ENCODE data around the gene SBF2.
A peak's percentile ranks its signal among the peaks of the same experiment; 100 is the strongest.

SBF2 gene

DNA sequence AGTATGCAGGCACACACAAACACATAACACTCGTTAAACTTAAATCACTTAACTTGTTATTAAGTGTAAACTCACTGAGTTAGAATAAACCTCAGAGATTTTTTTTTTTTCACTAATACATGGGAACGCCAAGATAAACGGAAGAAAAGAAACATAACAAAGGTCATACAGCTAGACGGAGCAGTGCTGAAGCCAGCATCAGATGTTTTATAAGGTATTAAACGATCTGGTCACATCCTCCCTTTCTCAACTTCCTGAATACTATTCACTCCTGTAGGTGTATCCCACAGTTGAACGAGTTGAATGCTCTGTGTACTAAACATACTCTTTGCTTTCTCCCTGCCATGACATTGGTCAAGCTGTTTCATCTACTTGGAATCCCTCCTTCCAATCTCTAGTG lies 418.2 kb downstream of the SBF2 start:
- DNase-seq: no peak

DNA sequence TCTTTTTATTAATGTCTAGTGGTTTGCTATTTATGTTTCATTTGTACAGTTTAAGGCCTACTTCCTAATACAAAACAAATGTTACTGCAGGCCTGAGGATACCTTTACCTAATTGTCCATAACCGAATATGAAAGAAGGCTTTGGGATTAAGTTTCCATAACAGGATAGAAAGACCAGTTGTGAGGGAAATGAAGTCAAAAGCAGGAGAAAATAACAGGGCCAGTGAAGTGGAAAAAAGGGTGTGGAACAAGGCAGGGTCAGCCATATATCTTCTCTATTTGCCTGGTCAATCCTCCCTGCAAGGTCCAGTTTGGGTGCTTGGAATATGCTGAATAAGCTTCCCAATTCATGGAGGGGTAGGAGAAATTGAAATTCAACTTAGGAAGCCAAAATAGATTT lies 418.6 kb downstream of the SBF2 start:
- DNase-seq: no peak

DNA sequence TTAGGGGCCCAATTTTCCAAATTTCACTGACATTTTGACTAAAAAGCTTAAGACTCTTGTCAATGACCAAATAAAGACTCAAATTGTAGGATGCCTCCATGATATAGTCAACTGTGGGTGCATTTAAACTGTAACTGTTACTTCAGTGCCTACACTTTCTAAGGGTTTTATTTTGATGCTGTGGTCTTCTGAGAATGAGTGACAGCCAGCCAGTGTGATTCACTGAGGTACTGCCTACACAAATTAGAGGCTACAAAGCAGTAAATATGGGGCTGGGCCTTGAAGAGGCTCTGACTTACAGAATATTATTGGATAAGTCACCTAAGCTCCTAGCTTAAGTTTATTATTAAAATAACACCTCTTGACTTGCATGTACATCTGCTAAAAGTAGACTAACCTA lies 419.6 kb downstream of the SBF2 start:
- DNase-seq: no peak

DNA sequence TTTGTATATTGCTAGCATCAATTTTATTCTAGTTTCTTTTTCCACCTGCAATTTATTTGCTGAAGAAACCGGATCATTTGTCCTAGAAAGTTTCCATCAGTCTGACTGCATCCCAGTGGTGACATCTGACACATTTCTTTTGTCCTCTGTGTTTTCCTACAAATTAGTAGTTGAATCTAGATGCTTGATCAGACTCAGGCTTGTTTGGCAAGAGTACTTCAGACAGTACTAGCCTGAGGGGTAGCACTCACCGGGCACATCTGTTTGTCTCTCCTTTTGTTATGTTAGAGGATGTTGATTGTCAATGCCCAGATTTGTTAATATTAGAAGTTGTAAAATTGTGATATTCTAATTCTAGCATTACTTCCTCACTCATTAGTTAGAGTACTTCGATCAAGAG lies 425.4 kb downstream of the SBF2 start:
- no peak for DNase-seq

DNA sequence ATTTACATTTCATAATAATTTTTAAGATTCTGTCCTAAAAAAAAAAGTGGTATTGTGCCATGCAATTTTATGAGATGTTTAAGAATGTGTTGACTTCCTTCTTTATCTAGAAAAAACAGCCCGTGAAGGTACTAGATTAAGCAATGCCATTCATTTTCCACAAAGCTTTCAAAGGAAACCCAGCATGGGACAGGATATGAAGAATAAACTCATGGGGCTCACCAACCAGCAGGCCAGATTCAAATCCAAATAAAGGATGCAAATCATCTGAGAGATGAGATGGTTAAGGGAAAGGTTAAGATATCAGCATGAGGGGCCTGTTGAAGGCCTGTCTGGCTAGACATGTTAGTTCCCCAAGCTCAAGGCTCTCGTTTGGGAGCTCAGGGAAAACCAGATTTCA lies 431.0 kb downstream of the SBF2 start:
- no peak for DNase-seq

DNA sequence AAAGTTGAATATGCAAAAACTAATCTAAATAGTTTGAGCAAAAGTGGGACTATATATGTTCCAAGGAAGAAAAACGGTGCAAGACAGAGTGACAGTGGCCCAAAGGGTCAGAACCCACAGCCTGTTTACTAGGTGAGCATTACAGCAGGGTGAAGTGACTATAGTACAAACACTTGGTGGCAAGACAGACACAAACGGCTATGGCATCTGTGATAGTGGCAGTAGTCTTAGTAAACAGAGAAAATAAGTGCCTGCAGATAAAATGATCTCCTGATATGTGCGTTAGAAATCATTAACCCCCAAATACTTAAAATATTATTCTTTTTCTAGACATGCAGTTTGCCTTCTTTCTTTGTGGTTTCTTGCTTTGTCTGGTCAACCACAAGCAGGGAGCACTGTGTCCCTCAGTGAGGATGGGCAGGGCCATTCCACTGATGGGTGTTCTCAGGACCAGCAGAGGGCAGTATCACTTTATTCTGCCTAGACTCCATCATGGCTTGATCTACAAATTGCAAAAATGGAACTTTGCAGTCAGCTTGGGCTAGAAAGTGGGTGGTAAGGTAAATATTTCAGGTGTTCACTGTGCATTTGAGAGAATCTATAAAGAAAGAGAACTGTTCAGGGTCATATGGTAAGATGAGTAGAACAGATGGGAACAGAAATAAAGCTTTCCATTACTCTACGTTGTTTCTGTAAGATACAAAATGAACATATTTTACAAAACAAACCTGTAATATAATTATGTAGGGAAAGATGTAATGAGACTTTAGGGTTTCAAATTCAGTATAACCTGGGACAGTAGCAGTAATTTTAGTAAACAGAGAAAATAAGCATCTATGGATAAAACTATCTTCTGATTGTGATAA lies 431.9 kb downstream of the SBF2 start:
- DNase-seq: peak; percentile 39

DNA sequence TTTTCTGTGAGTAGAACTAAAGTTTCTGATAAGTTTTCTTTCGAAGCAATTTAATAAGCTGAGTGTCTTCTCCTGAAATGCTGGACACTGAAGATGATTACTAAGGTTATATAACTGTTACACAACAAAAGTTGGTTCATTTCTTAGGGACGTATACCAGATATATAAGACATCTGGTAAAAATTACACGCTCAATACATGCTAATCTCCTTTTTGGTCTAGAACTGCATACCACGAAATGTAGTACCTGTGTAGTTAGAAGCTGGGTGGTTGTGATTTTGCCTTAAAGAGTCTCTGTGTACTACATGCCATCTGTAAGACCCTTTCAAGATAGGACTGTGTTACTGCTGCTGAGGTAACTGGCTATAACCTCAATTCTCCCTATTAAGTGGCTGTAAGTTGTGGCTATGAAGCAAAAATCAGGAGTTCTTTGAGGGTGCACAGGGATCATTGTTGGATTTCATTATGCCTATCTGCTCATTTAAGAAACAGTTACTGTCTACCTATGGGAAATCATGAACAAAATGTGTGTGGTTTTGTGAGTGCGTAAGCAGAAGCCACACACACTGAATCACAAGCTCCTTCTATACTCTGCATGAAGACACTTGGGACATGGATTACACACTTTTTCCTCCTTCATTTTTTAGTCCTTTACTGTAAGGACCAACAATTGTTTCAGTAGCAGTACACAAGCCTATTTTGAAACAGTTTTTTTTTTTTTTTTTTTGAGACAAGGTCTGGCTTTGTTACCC lies 434.3 kb downstream of the SBF2 start:
- no peak for DNase-seq

DNA sequence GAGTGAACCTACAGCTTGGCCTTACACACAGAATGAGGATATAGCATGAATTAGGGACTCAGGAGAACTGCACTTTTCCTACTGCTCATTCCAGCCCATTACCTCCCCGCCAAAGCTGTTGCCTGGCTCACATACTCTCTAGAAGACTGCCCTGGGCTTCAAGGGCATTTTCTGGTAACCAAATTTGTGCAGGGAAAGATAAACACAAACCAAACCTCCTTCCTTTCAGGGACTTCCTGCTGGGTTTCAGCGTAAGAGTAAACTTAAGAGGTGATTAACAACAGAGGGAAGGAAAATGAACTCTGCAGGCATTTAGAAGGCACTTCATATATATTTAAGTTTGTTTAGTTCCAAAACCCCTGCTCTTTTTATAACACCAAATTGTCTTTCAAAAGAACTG lies 435.2 kb downstream of the SBF2 start:
- no peak for DNase-seq

DNA sequence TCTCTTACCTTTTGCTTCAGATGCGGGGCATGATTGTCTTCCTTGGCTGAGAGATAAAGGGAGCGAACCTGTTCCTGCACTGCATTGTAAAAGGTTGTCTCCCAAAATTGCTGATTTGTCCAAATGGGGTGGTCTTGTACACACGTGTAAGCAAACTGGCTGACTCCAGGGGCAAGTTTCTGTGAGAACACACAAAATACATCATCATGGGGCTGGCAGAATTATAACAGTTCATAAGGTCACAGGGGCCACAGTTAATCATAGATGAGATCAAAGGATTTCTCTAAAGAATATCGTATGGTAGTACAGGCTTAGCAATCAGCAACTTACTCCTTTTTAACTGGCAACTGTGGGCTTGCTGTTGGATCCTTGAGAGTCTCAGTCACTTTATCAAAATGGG lies 435.8 kb downstream of the SBF2 start:
- no peak for DNase-seq

DNA sequence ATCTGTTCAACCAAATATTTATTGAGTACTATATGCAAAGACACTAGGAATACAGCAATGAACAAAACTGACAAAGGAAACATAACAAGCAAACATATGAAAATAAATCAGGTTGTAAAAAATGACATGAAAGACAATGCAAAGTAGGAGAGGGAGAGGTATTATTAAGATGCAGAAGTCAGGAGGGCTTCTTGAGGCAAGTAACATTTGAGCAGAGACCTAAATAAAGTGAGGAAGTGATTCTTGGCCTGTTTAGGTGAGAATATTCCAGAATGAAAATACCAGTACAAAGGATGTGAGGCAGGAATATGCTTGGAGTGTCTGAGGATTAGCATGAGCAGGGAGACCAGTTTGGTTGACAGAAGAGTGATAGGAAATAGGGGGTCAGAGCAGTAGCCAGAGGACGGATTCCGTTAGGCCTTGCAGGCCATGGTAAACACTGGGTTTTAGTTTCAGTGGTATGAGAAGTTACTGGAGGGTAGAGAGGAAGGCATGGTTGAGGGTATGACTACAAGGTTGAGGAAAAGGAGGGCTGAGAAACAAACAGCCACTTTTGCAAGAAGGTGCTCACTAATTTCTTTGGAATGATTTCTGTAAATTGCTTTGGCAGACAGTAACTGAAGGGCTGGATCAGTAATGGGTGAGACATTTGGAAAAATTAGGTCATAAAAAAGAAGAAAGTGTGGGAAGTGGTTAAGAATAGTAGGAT lies 438.3 kb downstream of the SBF2 start:
- no peak for DNase-seq

DNA sequence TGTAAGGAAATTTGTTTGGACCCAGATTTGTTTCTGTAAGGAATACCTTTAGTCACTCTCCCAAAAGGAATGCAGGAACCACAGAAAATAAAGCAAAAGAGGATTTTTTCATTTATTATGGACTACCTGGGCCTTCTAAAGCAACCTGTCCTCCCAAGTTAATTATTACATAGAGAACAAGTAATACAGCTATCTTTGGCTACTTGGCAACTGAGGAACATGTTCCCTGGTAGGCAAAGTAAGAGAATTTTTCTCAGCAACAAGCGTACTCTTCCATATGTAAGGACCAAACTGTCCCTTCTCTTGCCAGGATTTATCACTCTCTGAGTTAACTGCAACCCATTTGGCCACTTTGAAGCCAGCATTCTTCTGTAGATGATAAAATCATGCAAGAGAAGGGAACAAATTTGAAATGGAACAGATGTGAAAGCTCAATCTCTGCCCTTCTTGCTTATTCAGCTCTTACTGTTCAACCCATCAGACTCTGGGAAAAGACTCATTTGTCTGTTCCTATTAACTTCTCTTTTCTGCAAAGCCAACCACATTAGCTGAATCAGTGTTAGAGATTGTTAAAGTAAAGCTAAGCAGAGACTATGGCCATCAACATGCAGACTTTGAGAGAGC lies 440.0 kb downstream of the SBF2 start:
- DNase-seq: no peak

DNA sequence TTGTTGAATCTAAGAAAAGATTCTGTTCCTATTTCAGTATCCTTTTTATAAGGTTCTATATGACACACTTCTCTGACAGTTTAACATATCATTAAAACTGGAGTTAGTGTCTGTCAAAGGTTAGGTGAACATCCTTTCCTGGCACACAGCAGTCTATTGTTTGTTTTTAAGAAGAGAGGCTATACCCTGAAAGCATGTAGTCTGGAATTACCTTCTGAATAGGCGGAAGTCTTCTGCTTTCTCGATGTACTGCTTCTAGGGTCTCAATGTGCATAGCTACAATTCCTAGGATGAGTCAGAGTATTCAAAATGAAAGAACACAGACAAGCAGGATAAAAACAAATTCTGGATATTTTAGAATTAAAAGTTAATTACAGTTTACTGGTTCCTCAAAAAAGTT lies 441.6 kb downstream of the SBF2 start:
- DNase-seq: no peak

DNA sequence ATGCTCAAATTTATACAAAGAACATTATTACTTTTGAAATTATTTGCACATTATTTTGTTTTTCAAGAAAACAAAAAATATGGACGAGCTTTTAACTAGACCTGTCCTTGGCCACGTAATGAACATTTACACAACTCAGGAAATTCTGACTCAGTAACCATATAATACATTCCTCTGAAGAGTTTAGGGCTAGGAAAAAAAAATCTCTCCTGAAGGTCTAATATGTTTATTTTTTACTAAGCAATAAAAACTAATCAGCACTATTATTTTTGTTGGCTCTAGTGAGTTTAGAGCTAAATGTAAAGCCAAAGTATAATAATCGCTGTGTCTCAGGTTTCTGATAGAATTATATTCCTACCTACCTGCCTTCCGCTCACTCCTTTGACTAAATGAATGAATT lies 442.7 kb downstream of the SBF2 start:
- no peak for DNase-seq

DNA sequence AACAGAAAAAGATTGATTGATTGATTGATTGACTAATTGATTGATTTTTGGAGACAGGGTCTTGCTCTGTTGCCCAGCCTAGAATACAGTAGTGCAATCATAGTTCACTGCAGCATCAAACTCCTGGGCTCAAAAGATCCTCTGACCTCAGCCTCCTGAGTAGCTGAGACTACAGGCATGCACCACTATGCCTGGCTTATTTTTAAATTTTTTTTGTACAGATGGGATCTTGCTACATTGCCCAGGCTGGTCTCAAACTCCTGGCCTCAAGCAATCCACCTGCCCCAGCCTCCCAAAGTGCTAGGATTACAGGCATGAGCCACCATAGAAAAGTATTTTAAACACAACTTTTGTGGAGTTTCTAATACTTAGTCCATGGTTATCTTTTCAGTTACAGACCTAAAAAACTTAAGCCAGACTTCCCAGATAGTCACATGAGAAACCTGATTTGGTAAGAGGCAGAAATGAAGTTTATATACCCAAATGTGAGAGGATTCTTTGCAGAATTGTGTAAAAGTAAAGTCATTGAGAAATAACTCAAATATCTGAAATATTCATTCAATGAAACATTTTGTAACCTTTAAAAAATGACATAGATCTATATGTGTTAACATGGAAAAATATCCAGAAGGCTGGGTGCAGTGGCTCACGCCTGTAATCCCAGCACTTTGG lies 443.7 kb downstream of the SBF2 start:
- DNase-seq: no peak

DNA sequence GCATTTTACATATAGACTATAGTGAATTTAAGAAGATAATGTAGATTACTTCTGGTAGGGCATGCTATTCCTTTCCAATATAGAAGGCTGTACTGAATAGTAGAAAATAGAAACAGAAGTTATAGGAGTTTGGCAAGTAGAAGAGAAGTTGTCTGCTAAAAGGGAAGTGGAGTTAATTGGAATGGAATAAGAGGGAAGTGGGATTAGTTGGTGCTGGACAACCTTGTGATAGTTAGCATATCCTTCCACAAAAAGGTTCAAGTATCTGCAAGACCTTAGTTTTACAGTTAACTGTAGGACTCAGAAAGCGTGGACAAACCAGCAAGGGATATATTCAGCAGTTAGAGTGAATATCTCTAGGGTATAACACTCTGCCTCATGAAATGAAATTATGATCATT lies 444.6 kb downstream of the SBF2 start:
- no peak for DNase-seq

DNA sequence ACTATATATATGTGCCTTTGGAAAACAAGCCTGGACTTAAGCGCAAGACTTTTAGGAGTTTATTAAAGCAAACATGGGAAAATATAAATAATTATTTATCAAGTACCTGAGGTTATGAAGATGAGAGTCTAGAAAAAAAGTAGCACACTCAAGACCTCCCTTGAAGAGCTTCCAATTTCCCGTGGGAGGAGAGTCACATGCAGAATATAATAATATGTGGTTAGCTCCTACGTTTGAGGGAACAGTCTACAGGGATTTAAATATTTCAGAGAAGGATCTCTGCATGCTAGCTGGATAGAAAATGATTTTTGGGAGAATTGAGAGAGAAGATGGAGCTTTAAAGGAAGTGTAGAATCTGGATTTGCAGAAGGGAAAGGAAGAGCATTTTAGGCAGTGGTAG lies 446.4 kb downstream of the SBF2 start:
- DNase-seq: no peak

DNA sequence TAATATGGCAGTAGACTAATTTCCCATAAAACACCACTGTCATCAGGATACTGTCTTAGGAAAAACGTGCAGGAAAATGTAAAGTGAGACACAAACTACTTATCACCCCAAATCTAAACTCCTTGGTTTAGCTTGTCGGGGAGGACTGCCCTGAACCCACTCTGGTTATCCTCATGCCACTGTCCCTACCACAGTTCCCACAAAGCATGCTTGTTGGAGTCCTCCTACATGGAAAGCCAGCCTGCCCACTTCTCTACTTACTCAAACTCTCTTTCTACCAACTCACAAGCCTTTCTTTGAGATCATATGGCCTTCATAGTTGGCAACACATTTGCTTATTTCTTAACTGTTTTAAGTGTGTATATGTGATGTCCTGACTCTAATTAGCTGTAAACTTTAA lies 451.1 kb downstream of the SBF2 start:
- no peak for DNase-seq

DNA sequence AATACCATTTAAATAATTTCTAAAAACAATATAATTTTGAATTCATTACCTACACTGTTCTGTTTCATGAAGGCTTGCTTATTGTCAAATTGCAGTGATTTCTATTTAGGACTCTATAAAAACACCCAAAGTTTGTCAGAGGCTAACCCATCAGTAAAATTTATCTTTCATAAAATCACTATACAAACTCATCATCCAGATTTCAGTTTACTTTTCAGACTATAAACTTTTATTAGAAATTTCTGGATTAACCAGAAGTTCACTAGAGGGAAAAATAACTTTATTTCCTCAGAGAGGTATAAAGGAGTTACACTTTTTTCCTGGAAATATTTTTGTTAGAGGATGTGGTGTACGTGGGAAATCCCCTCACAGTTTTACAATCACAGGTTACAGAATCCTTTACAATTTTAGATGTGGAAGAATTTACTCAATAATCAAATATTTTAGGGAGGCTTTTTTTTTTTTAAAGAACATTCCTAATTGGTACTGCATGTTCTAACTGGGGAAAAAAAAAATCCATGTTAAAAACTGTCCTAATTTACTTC lies 453.5 kb downstream of the SBF2 start:
- DNase-seq: no peak

DNA sequence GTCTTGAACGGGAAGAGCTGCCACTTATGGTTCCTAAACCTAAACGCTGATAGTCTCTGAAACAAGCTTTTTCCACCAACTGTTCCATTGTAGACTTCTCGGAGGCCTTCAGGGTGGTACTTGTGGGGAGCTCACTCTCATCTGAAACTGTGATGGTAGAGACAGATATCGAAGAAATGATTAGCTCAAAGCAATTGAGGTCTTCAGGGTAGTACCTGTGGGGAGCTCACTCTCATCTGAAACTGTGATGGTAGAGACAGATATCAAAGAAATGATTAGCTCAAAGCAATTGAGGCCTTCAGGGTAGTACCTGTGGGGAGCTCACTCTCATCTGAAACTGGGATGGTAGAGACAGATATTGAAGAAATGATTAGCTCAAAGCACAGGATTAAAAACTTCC lies 454.5 kb downstream of the SBF2 start:
- no peak for DNase-seq

DNA sequence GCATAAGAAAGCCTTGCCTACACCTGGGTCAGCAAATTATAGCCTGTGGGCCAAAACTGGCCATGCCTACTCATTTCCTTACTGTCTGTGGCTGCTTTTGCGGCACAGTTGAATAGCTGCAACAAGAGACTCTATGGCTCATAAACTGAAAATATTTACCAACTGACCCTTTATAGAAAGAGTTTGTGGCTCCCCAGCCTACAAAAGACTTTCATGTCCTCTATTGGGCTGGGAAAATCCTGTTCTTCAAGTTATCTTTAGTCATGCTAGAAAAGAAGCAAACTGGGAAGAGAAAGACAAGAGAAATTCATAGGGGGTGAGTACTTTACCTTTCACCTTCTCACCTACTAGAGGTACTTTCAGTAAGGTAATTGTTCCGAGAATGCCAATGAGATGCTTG lies 455.1 kb downstream of the SBF2 start:
- no peak for DNase-seq

DNA sequence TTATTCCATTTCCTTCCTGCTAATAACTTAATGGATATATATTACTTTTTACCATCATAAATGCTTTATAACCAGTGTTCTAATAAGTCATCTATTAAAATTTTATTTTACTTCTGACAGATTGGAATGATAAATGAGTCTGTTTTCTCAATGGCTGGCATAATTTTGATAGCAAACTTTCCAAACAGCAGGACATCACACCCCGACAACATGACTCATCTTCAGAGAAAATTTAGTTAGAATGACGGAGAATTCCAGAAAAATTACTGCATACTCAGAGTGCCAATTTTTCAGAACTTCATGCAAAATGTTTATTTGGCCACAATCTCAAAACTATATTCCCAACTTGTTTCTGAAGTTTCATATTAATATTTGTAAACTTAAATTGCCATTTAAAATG lies 455.8 kb downstream of the SBF2 start:
- no peak for DNase-seq

DNA sequence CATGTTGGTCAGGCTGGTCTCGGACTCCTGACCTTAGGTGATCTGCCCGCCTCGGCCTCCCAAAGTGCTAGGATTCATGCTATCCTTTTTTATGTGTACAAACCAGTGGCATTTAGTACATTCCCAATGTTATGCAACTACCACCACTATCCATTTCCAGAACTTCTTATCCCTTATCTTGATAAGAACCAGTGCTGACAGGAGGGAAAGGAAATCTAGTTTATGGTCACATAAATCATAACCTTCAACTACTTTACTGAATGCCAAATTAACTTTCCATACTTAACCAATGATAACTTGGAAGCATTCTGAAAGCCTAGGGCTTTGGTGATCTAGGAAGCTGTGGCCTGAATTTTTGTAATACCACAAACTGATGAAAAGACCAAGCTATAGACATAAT lies 459.7 kb downstream of the SBF2 start:
- no peak for DNase-seq

DNA sequence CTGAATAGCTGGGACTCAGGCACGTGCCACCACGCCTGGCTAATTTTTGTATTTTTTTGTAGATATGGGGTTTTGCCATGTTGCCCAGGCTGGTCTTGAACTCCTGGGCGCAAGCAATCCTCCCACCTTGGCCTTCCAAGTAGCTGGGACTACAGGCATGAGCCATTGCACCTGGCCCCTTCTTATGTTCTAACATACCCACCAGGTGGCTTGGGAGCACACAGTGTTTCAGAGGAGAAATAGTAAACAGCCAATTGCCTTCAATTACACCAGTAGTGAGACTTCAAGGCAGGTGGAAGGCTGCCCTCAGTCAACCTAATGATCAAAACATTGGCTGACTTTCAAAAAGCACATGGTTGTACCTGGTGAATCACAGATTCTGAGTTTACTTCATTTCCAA lies 462.9 kb downstream of the SBF2 start:
- DNase-seq: no peak

Data from NCI-H1694 (cell line).